GF-D8 (cell line): ENCODE results near the gene SLC25A45.

ENCODE experiments used
- DNase-seq: peaks from one replicate; lab custom pipeline; 2025; lab: John Stamatoyannopoulos, UW

The SLC25A45 gene

GRCh38 chr11:65386307-65387140 lies 4.1 kb upstream of the SLC25A45 start, which contains the start of gene FRMD8:
TSS of gene FRMD8 (plus strand) at chr11:65386637. CDS start at chr11:65387037, 400 bp downstream.
- peak; percentile 37 for DNase-seq

DNA sequence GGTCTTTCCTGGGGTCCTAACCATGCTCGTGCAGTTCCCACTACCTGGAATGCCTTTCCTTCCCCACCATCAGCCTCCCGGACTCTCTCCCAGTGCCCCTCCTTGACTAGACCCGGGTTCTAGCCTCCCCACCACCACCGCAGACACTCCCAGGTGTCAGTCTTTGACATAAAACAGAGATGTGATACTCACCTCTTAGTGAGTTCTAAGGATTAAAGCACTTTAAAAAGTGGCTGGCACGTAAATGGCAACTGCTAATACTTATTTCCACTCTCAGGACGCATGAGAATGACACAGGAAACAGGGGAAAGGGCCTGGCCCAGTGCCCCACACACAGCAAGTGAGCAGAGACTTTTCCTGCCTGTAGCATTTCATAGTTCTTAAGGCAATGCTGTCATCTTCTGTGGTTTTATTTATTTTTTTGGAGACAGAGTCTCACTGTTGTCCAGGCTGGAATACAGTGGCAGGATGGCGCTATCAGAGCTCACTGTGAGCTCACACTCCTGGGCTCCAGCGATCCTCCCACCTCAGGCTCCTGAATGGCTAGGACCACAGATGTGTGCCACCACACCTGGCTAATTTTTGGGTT lies 1.9 kb upstream of the SLC25A45 start:
- DNase-seq: no peak

DNA sequence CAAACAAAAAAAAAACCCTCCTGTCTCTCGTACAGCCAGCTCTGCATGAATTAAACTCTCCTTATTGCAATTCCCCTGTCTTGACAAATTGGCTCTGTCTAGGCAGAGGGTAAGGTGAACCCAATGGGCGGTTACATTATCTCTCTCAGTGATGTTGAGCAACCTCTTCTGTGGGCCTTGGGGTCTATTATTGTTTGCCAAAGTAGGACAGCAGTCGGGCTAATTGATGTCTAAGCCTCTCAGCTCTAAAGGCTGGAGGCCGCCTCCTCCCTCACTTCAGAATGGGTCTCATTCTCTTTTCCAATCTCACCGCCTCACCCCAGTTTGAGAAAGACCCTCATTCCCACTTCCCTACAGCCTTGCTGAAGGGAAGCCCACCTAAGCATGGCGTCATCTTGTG lies 1.3 kb upstream of the SLC25A45 start:
- DNase-seq: no peak

DNA sequence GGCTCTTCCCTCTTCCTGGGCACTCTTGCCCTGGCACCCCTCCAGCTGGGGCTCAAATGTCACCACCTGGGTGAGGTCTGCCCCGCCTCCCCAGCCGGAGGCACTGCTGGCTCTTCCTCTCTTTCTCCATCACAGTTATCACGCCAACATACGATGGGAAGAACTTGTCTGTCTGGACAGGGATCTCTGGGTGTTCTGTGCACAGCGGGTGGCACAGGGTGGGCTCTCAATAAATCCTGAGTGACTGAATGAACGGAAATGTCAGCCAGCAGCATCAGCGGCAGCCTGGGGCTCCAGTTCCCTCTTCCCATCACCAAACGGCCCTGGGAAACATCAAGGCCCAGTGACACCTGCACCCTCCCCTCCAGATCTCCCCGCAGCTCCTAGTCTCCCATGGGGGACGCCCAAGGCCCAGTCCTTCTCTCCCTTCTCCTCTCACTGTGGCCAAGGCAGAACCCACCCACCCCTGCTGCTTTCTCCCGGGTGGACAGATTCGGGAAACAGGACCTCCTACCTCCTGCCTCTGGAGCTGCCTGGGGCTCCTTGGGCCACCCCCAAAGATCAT lies 440 bp upstream of the SLC25A45 start:
- DNase-seq: no peak

DNA sequence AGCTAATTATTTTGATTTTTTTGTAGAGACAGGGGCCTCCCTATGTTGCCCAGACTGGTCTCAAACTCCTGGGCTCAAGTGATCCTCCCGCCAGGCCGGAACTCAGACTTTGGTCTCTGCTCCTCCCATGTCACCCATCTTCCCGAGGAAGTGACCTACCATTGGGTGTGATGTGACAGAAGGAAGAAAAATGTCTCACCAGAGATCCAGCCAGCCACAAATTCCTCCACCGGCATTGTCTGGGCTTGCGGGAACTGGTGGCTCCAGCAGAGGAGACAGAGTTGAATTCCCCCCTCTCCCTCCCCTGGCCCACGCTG lies 772 bp downstream of the SLC25A45 start:
- DNase-seq: peak; percentile 50

- DNase-seq: no peak
These were observed 1.9 kb downstream of the SLC25A45 start for GRCh38 chr11:65380460-65381119.

DNA sequence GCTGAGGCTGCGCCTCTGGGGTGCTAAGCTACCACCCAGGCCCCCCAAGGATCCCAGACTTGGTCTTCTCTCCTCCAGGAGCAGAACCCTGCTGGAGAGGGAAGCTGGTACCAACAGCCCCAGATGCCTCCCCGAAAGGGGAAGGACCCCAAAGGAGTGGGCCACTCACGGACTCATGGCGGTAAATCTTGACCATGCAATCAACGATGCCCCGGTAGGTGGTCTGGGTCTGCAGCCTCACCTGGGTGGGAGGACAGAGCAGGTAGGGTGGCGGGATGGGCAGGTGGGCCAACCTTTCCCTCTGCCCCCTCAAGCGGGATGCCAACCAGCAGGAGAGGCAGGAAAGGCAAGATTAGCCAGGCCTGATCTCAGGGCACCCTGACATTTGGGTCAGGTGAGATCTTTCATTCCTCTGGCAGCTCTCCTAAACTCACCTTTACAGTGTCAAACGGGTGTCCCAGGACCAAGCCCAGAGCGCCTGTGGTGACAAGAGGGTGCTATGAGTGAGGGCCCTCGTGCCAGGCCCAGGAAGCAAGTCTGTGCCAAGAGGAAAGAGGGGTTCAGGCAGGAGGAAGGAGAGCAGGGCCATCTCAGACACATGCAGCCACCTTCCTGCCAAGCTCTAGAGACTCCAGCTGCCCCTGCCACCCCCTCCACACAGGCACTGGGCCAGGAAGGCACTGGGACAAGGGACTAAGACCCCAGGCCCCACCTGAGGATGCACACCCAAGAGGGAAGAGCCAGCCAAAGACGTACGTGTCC lies 2.6 kb downstream of the SLC25A45 start:
- DNase-seq: no peak

DNA sequence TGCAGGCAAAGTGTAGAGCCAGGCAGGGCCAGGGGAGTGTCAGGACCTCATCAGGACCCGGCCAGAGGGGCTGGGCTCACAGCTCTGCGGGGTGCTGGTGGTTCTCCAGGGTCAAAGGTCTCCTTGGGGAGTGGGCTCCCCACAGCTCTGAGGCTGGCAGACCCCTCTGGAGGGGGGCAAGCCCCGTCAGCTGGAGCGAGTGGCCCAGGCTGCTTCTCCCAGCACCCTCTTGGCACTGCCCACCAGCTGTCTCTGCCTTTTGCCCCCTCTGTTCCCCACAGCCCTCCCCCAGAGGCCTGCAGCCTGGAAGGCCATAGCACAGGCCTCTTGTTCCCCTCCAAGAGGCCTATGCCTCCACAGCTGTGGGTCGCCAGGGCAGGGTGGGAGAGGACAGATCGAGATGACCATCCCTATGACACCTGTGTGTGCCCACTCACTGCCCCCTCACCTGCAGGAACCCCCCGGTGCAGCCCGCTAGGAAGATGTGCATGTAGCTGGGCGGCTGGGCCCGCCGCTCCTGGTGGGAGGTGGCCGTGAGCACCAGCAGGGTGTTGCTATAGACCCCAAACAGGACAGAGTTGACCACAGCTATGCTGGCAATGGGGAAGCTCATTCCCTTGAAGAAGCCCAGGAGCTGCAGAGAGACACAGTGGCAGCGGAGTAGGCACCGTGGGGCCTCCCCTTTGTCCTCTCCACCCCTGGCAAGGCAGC lies 3.4 kb downstream of the SLC25A45 start:
- DNase-seq: no peak

DNA sequence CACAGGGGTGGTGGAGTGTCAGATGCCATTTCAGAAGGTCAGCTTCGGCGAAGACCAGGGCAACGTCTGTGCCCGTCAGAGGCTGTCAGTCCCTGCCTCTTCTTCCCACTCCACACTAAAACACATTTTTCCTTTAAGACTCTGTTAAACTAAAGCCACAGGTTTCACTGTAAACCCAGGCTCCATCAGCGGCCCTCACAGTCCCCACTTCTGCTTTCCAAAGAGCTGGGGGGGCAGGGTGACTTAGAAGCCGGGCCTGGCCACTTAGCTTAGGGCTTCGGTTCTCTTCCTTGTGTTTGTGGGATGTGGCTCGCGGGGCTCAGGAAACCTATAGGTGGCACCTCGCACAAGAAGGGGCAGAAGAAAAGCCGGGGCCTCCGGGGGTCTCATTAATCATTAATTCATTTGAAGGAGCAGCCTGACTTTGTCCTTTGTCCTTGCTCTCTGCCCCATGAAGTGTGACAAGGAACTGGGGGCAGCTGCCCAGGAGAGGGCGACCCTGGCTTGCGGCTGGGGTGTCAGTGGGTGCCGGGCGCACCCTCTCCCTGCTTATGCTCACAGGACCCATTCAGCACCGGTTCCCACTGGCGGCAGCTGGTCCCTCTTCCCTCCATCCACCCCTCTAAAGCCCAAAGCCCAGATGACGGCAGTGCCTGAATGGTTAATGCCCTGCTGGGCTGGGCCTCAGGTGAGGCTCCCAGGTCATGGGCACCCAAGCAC lies 4.1 kb downstream of the SLC25A45 start:
- DNase-seq: peak; percentile 45

DNA sequence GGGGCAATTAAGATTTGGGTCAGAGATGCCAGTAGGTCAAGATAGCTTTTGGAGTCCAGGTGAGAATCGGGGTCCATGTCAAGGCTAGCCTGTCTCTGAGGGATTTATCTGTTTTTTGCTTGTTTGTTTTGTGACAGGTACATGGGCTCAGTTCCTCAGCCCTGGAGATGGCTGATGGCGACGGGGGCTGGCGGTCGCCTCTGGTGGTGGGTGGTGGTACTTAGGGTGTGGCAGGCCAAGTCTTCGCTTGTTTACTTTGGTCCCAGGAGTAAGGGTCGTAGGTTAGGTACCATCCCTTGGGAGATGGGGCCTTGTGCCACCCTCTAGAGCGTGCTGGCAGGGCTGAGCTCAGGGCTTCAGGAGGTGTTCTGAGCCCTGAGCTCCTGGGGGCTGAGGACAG lies 4.7 kb downstream of the SLC25A45 start:
- no peak for DNase-seq

DNA sequence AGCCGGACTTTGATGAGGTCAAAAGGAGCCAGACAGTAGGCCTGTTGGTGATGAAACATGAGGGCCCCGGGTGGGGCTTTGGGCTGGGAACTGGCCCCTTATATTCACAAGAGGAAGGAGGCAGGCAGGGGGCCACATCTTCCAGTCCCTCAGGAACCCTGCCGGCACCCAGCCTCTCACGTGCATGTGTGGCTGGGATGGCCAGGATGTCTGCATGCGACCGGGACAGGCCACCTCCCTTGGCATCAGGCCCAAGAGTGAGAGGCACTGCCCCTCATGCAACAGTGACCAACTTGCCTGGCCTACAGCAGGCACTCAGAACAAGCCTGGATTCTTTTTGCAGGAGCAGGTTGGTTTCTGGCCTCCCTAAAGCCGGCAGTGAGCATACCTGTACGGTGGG lies 5.4 kb downstream of the SLC25A45 start:
- no peak for DNase-seq

DNA sequence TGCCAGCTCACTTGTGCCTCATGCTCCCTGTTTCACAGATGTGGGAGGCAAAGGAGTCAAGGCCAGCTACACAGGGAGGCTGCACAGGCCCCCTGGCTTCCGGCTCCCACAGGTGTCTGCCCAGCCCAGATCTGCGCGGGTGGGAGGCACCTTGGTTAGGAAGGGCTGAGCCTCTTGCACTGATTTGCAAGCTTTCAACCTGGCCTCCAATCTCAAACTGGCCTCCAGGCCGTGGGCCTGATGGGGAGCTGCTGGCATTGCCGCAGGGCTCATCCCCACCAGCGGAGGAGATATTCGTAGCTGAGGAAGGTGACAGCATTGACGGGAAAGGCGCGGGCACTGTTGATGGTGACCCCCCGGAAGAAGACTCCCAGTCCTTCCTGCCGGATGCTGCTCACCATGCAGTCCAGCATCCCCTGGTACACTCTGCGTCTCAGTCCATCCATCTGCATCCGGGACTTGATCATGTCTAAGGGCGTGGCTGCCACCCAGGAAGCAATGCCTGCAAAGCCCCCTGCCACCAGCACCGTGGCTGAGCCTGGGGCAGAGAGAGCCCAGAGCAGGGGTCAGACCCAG lies 6.2 kb downstream of the SLC25A45 start:
- DNase-seq: no peak

- DNase-seq: no peak
These were observed 7.4 kb downstream of the SLC25A45 start for GRCh38 chr11:65375012-65375411.

- DNase-seq: no peak
These were observed 8.4 kb downstream of the SLC25A45 start for GRCh38 chr11:65373839-65374580.

- DNase-seq: no peak
These were observed 11.8 kb downstream of the SLC25A45 start for GRCh38 chr11:65370659-65371049.

- DNase-seq: peak; percentile 65
These were observed 16.1 kb downstream of the SLC25A45 start for GRCh38 chr11:65366340-65366773.

GRCh38 chr11:65363770-65364169 lies 18.7 kb downstream of the SLC25A45 start:
- no peak for DNase-seq

DNA sequence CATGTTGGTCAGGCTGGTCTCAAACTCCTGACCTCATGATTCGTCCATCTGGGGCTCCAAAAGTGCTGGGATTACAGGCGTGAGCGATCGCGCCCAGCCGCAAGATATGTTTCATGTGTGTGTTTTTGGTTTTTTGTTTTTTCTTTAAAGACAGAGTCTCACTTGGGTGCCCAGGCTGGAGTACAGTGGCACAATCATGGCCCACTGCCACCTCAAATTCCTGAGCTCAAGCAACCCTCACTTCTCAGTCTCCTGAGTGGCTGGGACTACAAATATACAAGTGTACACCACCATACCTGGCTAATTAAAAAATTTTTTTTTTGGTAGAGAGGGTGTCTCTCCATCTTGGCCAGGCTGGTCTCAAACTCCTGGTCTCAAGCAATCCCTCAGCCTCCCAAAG lies 19.5 kb downstream of the SLC25A45 start:
- DNase-seq: no peak

- DNase-seq: peak; percentile 5
These were observed 20.0 kb downstream of the SLC25A45 start for GRCh38 chr11:65362320-65362931.
